Hepatocyte (in vitro differentiated cells): ENCODE data around the gene TUBB1.
"Not testable (repeated sequence)": the region's sequence is repeated elsewhere in the genome, so short reads cannot be mapped to it uniquely, and the experiment has no call there.

Experiments
- EZH2 ChIP-seq: fragments of 200-600 bp; sonication (generic); IDR thresholded peaks from 2 replicates; pipeline ENCODE4 v1.6.1; 2016; ENCODE audit warnings: antibody characterized with exemption, mild to moderate bottlenecking, borderline replicate concordance
- TF ChIP-seq, protein P1 (sequence below): fragments of 200-600 bp; sonication (generic); IDR thresholded peaks from 2 replicates; pipeline ENCODE4 v1.5.1; 2016; ENCODE audit warnings: antibody characterized with exemption, mild to moderate bottlenecking; ENCODE audit not compliant: poor library complexity

DNA sequence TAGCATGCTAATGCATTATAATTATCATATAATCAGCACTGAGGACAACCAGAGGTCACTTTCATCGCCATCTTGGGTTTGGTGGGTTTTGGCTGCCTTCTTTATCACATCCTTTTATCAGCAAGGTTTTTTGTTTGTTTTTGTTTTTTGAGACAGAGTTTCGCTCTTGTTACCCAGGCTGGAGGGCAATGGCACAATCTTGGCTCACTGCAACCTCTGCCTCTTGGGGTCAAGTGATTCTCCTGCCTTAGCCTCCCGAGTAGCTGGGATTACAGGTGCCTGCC lies 7.4 kb upstream of the TUBB1 start:
- TF ChIP-seq, protein P1, sequence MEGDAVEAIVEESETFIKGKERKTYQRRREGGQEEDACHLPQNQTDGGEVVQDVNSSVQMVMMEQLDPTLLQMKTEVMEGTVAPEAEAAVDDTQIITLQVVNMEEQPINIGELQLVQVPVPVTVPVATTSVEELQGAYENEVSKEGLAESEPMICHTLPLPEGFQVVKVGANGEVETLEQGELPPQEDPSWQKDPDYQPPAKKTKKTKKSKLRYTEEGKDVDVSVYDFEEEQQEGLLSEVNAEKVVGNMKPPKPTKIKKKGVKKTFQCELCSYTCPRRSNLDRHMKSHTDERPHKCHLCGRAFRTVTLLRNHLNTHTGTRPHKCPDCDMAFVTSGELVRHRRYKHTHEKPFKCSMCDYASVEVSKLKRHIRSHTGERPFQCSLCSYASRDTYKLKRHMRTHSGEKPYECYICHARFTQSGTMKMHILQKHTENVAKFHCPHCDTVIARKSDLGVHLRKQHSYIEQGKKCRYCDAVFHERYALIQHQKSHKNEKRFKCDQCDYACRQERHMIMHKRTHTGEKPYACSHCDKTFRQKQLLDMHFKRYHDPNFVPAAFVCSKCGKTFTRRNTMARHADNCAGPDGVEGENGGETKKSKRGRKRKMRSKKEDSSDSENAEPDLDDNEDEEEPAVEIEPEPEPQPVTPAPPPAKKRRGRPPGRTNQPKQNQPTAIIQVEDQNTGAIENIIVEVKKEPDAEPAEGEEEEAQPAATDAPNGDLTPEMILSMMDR, result not testable (repeated sequence)
- not testable (repeated sequence) for TF ChIP-seq EZH2
